Activated naive CD4-positive, alpha-beta T cell treated with anti-CD3 and anti-CD28 coated beads, Interleukin-2, amount 10 ng/mL, durations not matched to agents 7 days and 5 days (primary cell): ENCODE results near the gene ZNF19.

Experiments used
- CTCF ChIA-PET: fragments of 350-600 bp; sonication (Branson Sonifier 250); formaldehyde crosslinking; loops from one replicate; lab custom pipeline; 2021; ENCODE audit warnings: antibody characterized with exemption; lab: Charles Lee
- DNase-seq: peaks from one replicate; pipeline ENCODE4 v3.0.0-alpha.2; 2020
- H3K27ac Mint-ChIP-seq: one replicate; pipeline ENCODE4 v1.8.0; 2021; ENCODE audit warnings: mild to moderate bottlenecking, moderate library complexity, mixed read lengths
- H3K27me3 Mint-ChIP-seq: one replicate; pipeline ENCODE4 v1.8.0; 2021; ENCODE audit warnings: mild to moderate bottlenecking, mixed read lengths
- H3K36me3 Mint-ChIP-seq: one replicate; pipeline ENCODE4 v1.8.0; 2021; ENCODE audit warnings: mixed read lengths
- H3K4me1 Mint-ChIP-seq: one replicate; pipeline ENCODE4 v1.8.0; 2021; ENCODE audit warnings: mixed read lengths
- H3K4me3 Mint-ChIP-seq: one replicate; pipeline ENCODE4 v1.8.0; 2021; ENCODE audit warnings: mild to moderate bottlenecking, moderate library complexity, mixed read lengths
- H3K9me3 Mint-ChIP-seq: one replicate; pipeline ENCODE4 v1.8.0; 2021; ENCODE audit warnings: mixed read lengths

The ZNF19 gene

DNA sequence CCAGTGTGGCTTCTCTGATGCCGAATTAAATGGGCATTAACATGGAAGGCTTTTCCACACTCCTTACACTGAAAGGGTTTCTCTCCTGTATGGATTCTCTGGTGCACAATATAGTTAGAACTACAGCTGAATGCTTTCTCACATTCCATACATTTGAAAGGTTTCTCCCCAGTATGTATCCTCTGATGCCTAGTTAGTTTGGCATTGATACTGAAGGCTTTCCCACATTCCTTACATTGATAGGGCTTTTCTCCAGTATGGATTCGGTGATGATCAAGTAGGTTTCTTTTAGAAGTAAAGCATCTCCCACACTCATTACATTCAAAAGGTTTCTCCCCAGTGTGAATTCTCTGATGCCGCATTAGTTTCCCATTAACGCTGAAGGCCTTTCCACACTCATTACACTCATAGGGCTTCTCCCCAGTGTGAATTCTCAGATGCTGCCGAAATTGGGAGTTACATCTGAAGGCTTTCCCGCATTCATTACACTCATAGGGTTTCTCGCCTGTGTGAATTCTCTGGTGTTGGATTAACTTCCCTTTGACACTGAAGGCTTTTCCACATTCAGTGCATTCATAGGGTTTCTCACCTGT is 40.8 kb downstream of the ZNF19 start:
- CTCF ChIA-PET, result interaction anchor here (0.7 kb wide), 1 partner anchor 12 kb away, joined by 3 read pairs; no protein-coding TSS in a partner anchor
- H3K9me3 Mint-ChIP-seq, result peaks cover 64% of the 10 kb centered on the region
- H3K36me3 Mint-ChIP-seq, result peaks cover 57% of the 10 kb centered on the region
- H3K4me3 Mint-ChIP-seq, result no peak overlapping the region
- DNase-seq, result no peak
- no peaks in the 10 kb centered on the region for H3K27me3 Mint-ChIP-seq
- no peaks in the 10 kb centered on the region for H3K4me1 Mint-ChIP-seq
- H3K27ac Mint-ChIP-seq, result no peak overlapping the region

DNA sequence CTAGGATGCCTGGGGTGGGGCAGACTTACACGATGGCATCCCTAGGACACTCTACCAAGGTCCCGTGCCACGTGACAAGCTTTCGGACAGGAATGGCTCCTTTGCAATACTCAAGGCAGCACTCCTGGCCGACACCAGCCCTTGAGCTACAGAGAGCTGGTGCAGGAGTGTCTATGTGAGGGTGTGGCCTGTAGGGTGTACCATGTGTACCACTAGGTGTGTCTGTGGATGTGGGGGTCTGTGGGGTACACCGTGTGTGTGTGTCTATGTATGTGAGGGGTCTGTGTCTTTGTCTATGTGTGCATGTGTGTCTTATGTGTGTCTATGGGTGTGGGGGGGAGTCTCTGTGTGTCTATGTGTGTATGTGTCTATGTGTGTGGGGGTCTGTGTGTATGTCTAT is 45.4 kb downstream of the ZNF19 start:
- H3K4me1 Mint-ChIP-seq, result no peaks in the 10 kb centered on the region
- H3K27ac Mint-ChIP-seq, result no peak overlapping the region
- no peak for DNase-seq
- H3K9me3 Mint-ChIP-seq, result peaks cover 37% of the 10 kb centered on the region
- peaks cover 12% of the 10 kb centered on the region for H3K27me3 Mint-ChIP-seq
- no peak overlapping the region for H3K4me3 Mint-ChIP-seq
- CTCF ChIA-PET, result no interaction called here
- H3K36me3 Mint-ChIP-seq, result peaks cover 12% of the 10 kb centered on the region

DNA sequence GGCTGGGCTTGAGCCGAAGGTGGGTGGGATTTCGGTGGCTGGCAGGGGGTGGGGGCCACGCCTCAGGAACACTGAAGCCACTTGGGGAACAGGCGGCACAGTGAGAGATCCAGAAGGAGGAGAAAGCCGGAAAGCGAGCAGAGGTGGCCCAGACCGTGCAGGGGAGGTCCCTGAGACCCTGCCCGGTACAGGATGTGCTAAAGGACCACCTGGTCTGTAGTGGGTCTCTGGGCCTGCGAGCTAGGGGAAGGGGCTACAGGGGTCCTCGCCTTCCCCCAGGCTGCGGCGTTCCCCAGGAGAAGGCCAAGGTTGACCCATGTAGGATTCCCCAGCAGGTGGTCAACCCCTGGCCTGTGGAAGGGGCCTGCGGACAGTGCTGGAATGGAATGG is 47.1 kb downstream of the ZNF19 start, which contains the start of gene TLE7:
Gene TLE7 (minus strand): TSS at position 4 of the 390 bp plus-strand sequence. CDS start 8,730 bp downstream, outside the sequence.
- H3K9me3 Mint-ChIP-seq, result peaks cover 22% of the 10 kb centered on the region
- CTCF ChIA-PET, result interaction anchor here (1.0 kb wide), 1 partner anchor 519 kb away, joined by 3 read pairs; no protein-coding TSS in a partner anchor
- no peak within 1 kb of the TSS for H3K27ac Mint-ChIP-seq
- DNase-seq, result no peak
- H3K36me3 Mint-ChIP-seq, result peaks cover 1% of the 10 kb centered on the region
- H3K27me3 Mint-ChIP-seq, result peaks cover 20% of the 10 kb centered on the region
- no peaks in the 10 kb centered on the region for H3K4me1 Mint-ChIP-seq
- no peak within 1 kb of the TSS for H3K4me3 Mint-ChIP-seq

DNA sequence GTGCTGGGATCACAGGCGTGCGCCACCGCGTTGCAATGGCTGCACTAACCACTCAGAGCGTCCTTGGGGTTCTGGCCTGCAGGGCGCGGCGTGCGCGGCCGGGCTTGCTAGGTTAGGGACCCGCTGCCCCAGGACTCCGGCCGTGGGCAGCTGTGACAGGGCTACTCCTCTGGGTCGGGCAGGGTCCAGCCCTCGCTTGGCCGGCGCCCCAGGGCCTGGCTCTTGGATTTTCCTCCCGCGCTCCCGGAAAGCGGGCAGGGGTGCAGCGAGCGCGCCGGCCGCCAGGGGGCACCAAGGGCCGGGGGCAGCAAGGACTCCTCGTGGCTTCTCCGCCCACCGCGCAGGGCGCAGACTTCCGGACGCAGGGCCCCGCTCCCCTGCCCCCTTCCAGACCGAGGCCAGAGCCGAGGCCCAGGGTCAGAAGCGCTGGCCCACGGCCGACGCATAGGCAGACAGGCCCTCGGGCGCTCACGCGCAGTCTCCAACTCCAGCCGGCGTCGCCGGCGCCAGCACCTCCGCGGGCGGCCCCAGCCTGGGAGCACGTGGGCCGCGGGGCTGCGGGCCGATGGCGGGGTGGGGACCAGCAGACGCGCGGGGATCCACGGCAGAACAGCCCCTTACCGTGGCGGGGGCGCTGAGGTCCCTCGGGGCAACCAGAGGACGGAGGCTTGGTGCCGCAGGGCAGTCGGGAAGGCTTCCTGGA is 47.6 kb downstream of the ZNF19 start:
- CTCF ChIA-PET, result no interaction called here
- peak; percentile 43 for DNase-seq
- peaks cover 20% of the 10 kb centered on the region for H3K27me3 Mint-ChIP-seq
- no peaks in the 10 kb centered on the region for H3K4me1 Mint-ChIP-seq
- H3K27ac Mint-ChIP-seq, result no peak overlapping the region
- no peak overlapping the region for H3K4me3 Mint-ChIP-seq
- peaks cover 22% of the 10 kb centered on the region for H3K9me3 Mint-ChIP-seq
- peaks cover 1% of the 10 kb centered on the region for H3K36me3 Mint-ChIP-seq

DNA sequence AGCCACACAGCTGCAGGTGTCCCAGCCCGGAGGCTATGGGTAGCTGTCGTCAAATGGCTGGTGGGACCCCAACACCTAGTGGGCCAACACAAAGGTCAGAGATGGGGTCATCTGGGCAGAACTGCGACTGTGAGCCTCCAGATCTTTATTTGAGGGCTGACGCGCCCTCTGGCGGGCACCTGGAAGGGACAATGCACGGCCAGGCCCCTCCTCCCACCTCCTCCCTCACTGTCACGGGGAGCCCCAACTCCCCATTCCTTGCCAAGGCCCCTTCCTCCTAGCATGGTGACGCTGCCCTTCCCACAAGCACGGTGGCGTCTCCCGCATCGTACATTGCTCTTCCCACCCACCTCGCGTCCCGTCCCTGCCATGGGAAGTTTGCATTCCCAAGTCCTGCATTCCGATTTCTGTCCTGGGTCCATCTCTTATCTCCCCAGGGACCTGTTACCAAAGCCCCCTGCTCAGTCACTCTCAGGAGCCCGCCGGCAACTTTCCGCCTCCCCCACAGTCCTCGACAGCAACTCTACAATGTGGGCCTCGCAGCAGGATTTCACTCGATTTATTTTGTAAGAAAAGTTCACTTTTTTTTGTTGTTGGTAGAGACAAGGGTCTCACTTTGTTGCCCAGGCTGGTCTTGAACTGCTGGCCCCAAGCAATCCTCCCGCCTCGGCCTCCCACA is 48.3 kb downstream of the ZNF19 start:
- Mint-ChIP-seq H3K27ac (no peak overlapping the region), H3K4me3 (no peak overlapping the region), H3K27me3 (peaks cover 20% of the 10 kb centered on the region), H3K9me3 (peaks cover 20% of the 10 kb centered on the region), H3K36me3 (peaks cover 1% of the 10 kb centered on the region), H3K4me1 (no peaks in the 10 kb centered on the region)
- CTCF ChIA-PET, result interaction anchor here (0.9 kb wide), 1 partner anchor 14 kb away, joined by 4 read pairs; no protein-coding TSS in a partner anchor
- DNase-seq, result peak; percentile 28

DNA sequence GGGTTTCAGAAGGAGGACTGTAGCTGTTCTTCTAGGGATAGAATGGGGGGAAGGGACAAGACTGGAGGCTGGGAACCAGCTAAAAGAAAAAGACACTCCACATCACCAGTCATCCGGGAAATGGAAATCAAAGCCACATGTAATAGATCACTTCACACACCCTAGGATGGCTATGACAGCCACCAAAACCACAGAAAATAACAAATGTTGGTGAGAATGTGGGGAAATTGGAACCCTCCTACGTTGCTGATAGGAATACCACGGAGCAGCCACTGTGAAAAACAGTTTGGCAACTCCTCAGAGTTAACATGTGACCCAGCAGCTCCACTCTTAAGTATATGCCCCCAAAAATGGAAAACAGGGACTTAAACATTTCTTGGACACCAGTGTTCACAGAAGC is 49.6 kb downstream of the ZNF19 start:
- no peak for DNase-seq
- CTCF ChIA-PET, result no interaction called here
- Mint-ChIP-seq H3K4me3 (no peak overlapping the region), H3K36me3 (no peaks in the 10 kb centered on the region), H3K4me1 (no peaks in the 10 kb centered on the region), H3K9me3 (peaks cover 12% of the 10 kb centered on the region), H3K27ac (no peak overlapping the region), H3K27me3 (peaks cover 20% of the 10 kb centered on the region)

DNA sequence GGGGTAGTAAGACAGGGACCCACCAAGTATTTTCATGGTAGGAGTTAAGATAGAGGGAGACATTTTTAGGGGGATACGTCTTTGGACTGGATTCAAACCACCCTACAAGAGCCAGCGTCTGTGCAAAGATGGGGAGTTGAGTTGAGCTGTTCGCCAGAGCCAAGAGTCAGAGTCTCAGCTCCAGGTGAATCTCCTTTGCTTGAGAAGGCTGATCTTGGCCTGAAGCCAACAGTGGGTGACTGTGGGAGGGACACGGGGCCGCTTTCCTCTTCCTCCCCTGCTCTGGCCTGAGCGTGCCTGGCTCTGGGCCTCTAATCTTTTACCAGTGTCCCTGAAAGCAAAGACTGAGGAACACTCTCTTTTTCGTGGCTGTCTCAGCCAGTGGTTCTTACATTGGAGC is 52.7 kb downstream of the ZNF19 start:
- no peak overlapping the region for H3K4me3 Mint-ChIP-seq
- CTCF ChIA-PET, result no interaction called here
- DNase-seq, result no peak
- peaks cover 20% of the 10 kb centered on the region for H3K27me3 Mint-ChIP-seq
- H3K9me3 Mint-ChIP-seq, result peaks cover 3% of the 10 kb centered on the region
- no peaks in the 10 kb centered on the region for H3K36me3 Mint-ChIP-seq
- H3K27ac Mint-ChIP-seq, result no peak overlapping the region
- no peaks in the 10 kb centered on the region for H3K4me1 Mint-ChIP-seq

DNA sequence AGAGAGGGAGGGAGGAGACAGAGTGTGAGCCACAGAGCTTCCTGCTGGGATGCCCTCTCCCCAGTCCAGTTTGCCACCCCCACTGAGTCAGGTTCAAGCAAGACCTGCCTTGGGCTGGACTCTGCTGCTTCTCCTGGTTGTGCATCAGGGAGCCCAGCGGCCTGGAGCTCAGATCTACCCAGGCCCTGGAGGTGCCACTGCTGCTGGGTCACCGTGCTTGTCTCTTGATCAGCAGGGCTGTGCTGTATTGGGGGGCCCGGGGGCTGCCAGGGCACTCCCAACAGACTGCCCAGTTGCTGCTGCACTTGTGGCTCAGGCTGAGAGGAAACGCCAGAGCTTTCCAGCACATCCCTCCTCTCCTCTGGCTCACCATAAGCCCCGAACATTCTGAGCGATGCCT is 56.2 kb downstream of the ZNF19 start:
- no peak overlapping the region for H3K4me3 Mint-ChIP-seq
- peaks cover 13% of the 10 kb centered on the region for H3K27me3 Mint-ChIP-seq
- DNase-seq, result no peak
- no peaks in the 10 kb centered on the region for H3K9me3 Mint-ChIP-seq
- no peaks in the 10 kb centered on the region for H3K4me1 Mint-ChIP-seq
- CTCF ChIA-PET, result no interaction called here
- H3K27ac Mint-ChIP-seq, result no peak overlapping the region
- H3K36me3 Mint-ChIP-seq, result no peaks in the 10 kb centered on the region

DNA sequence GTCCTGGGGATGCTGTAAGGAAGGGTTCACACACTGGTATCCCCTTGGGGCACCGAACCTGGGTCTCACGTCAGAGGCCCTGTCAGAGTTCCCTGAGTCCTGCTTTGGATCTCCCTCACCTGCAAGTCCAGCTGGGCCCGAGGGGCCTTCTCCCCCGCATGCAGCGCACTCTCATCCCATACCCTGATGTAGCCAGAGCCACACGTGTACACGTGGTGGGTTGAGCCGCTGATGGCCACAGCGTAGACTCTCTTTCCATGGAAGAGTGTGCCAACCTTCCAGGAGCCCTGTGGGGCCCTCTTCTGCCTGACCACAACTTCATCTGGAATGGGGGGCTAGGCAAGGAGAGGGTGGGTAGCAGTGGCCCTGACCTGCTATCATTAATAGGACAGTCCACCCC is 57.1 kb downstream of the ZNF19 start:
- Mint-ChIP-seq H3K4me3 (no peak overlapping the region), H3K9me3 (no peaks in the 10 kb centered on the region), H3K27ac (no peak overlapping the region), H3K36me3 (no peaks in the 10 kb centered on the region), H3K4me1 (no peaks in the 10 kb centered on the region), H3K27me3 (peaks cover 17% of the 10 kb centered on the region)
- DNase-seq, result no peak
- CTCF ChIA-PET, result no interaction called here

DNA sequence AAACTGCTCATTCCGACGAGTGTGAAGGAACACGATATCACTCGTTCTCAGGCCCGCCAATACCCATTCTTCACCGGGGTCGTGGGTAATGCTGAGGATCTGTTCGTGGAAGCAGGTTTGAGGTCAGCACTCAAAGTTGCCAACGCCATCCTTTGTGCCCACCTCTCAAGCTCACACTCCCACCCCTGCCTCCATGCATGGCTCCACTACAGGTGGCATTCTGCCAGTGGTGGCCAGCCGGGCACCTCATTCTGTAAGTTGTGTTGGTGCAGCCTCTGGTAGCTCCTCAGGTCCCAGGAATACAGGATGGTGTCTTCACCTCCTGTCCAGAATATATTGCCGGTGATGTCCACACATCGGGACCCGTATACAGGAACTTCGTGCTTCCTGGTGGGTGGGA is 57.9 kb downstream of the ZNF19 start:
- CTCF ChIA-PET, result no interaction called here
- Mint-ChIP-seq H3K27ac (no peak overlapping the region), H3K9me3 (no peaks in the 10 kb centered on the region), H3K4me1 (no peaks in the 10 kb centered on the region), H3K4me3 (no peak overlapping the region), H3K27me3 (peaks cover 26% of the 10 kb centered on the region), H3K36me3 (no peaks in the 10 kb centered on the region)
- DNase-seq, result no peak

DNA sequence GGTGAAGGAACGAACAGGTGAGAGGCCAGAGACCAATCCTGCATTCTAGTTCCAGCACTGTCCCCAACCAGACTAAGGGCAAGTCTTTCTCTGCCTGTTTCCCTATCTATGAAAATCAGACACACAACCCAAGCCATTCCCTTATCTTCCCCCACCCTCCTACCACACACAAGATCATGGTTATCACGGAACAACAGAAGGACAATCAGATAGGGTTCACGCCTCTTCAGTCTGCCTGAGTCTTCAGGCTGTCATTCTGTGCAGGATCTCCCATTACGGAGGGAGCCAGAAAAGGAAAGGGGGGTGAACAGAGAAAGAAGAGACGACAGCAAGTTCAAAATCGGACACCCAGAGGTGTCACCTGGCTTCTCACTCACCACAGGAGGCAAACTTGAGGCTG is 58.4 kb downstream of the ZNF19 start:
- no peak for DNase-seq
- Mint-ChIP-seq H3K9me3 (no peaks in the 10 kb centered on the region), H3K36me3 (no peaks in the 10 kb centered on the region), H3K4me1 (no peaks in the 10 kb centered on the region), H3K27ac (no peak overlapping the region), H3K27me3 (peaks cover 30% of the 10 kb centered on the region), H3K4me3 (no peak overlapping the region)
- CTCF ChIA-PET, result interaction anchor here (2.1 kb wide), 1 partner anchor 18 kb away, joined by 7 read pairs; no protein-coding TSS in a partner anchor

DNA sequence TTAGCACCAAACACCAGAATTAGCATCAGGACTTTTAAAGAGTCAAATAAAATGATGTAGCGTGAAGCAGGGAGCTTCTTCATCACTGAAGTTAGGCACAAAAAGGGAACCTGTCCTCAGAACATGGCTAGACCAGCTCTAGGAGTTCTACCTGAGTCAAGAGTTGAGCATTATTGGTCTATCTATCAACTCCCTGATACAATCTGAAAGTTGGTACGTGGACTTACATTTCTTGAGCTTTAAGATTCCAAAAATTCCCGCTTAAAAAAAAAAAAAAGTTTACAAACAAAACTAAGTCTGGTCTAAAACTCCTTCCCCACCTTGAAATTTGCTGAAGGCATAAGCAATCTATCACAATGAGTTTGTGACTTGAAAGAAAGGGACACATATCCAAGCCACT is 59.5 kb downstream of the ZNF19 start:
- Mint-ChIP-seq H3K36me3 (no peaks in the 10 kb centered on the region), H3K27me3 (peaks cover 42% of the 10 kb centered on the region), H3K4me1 (no peaks in the 10 kb centered on the region), H3K9me3 (no peaks in the 10 kb centered on the region), H3K27ac (no peak overlapping the region), H3K4me3 (no peak overlapping the region)
- CTCF ChIA-PET, result interaction anchor here (2.1 kb wide), 1 partner anchor 17 kb away, joined by 7 read pairs; no protein-coding TSS in a partner anchor
- no peak for DNase-seq

DNA sequence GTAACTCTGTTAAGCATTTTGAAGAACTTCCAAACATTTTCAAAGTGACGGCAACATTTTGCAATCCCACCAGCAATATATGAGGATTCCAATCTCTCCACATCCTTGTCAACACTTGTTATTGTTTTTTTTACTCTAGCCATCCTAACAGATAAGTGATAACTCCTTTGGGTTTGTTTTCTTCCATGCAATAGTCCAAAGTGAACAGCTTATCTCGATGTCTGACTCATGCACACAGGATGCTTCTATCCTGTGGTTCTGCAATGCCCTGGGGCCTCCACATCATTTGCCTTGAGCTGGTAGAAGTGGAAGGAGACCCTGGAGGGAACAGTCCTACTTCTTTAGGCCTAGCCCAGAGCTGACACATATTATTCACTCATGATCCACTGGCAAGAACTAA is 60.2 kb downstream of the ZNF19 start:
- no peak for DNase-seq
- no peaks in the 10 kb centered on the region for H3K9me3 Mint-ChIP-seq
- CTCF ChIA-PET, result interaction anchor here (2.1 kb wide), 1 partner anchor 16 kb away, joined by 7 read pairs; no protein-coding TSS in a partner anchor

DNA sequence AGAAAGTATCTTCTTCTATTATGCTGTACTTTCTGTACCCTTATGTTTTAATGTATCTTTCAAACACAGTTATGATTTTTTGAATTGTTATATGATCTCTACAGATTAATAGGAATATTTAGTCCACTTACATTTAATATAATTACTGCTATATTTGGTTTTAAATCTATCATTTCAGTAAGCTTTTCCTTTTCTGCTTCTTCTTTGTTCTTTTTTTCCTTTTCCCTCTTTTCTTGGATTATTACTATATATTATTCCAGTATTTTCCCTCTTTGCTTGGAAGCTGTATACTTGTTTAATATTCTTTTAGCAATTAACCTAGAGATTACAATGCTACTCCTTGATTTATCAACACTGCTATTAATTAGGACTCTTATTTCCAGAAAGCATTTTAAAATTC is 60.7 kb downstream of the ZNF19 start:
- no peak overlapping the region for H3K27ac Mint-ChIP-seq
- H3K9me3 Mint-ChIP-seq, result no peaks in the 10 kb centered on the region
- no peak for DNase-seq
- H3K36me3 Mint-ChIP-seq, result no peaks in the 10 kb centered on the region
- peaks cover 54% of the 10 kb centered on the region for H3K27me3 Mint-ChIP-seq
- H3K4me1 Mint-ChIP-seq, result no peaks in the 10 kb centered on the region
- CTCF ChIA-PET, result no interaction called here
- H3K4me3 Mint-ChIP-seq, result no peak overlapping the region

More for the DNA sequence above, 60.2 kb downstream of the ZNF19 start:
- Mint-ChIP-seq H3K27ac (no peak overlapping the region), H3K4me3 (no peak overlapping the region), H3K36me3 (no peaks in the 10 kb centered on the region), H3K4me1 (no peaks in the 10 kb centered on the region), H3K27me3 (peaks cover 49% of the 10 kb centered on the region)
